ENCODE results near the gene PARP15. TPM values are rescaled to one million over a fixed set of nuclear protein-coding genes. Genes with fewer than 3 reads are reported as not detected.

The PARP15 gene
- total RNA-seq, 2 donors from 2014 or later, result 0.74 to 1.1 TPM

- DNase-seq, result no peak
- H3K4me1 ChIP-seq, result no peaks in the 10 kb centered on the region
- no peaks in the 10 kb centered on the region for H3K9me3 ChIP-seq
- H3K36me3 ChIP-seq, result peaks cover 24% of the 10 kb centered on the region
- no peak overlapping the region for H3K27ac ChIP-seq
- TF ChIP-seq CTCF (IDR thresholded peaks at IDR 0.05), result no peak
- H3K4me3 ChIP-seq, result no peak overlapping the region
- no peaks in the 10 kb centered on the region for H3K27me3 ChIP-seq
- intact Hi-C loops (cut with DNase I), result no loop called here
- no peak overlapping the region for H3K9ac ChIP-seq (ENCODE audit: low read depth in 2 of 2, low read length in 2 of 2)
Measured at GRCh38 chr3:122553171-122553570, 24.3 kb upstream of the PARP15 start.

DNA sequence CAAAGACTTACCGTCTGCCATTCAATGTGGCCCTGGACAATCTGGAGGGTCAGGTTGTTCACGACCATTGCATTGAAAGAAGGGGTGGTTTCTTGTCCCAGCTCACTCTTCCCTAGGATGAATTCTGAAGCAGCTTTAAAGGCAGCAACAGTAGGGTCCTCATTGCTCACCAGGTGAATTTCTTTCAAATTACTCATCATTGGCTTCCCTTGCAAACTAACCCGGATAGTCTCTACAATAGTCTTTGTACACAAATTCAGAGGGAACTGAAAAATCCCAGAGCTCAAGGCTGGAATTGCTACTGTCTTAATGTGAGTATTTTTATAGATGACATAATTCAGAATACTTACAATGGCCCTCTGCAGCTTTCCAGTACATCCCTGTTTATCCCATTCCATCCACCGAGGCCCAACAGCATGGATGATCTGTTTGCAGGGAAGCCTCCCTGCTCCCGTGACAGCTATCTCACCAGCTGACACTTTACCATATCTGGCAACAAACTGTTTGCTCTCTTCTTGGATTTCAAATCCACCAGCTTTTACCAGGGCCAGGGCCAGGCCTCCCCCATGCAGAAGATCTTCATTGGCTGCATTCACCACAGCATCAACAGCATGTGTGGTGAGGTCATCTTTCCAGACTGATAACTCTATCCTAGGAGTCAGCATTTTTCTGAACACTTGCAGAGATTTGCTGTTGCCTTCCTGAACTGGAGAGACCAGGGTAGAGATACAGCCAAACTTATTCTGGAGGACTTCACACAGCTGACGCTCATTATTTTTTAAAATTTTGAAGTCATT lies 22.0 kb upstream of the PARP15 start:
- H3K27me3 ChIP-seq, result no peaks in the 10 kb centered on the region
- H3K4me1 ChIP-seq, result no peaks in the 10 kb centered on the region
- intact Hi-C loops (cut with DNase I), result no loop called here
- H3K9me3 ChIP-seq, result no peaks in the 10 kb centered on the region
- no peak overlapping the region for H3K4me3 ChIP-seq
- H3K9ac ChIP-seq (ENCODE audit: low read depth in 2 of 2, low read length in 2 of 2), result no peak overlapping the region
- no peak for DNase-seq
- no peak overlapping the region for H3K27ac ChIP-seq
- H3K36me3 ChIP-seq, result peaks cover 28% of the 10 kb centered on the region
- TF ChIP-seq CTCF (IDR thresholded peaks at IDR 0.05), result no peak

GRCh38 chr3:122557356-122557755 lies 20.1 kb upstream of the PARP15 start:
- intact Hi-C loops (cut with DNase I), result no loop called here
- no peaks in the 10 kb centered on the region for H3K9me3 ChIP-seq
- no peak for DNase-seq
- no peak overlapping the region for H3K27ac ChIP-seq
- no peak for TF ChIP-seq CTCF (IDR thresholded peaks at IDR 0.05)
- H3K36me3 ChIP-seq, result peaks cover 20% of the 10 kb centered on the region
- H3K9ac ChIP-seq (ENCODE audit: low read depth in 2 of 2, low read length in 2 of 2), result no peak overlapping the region
- no peak overlapping the region for H3K4me3 ChIP-seq
- H3K27me3 ChIP-seq, result no peaks in the 10 kb centered on the region
- H3K4me1 ChIP-seq, result no peaks in the 10 kb centered on the region

DNA sequence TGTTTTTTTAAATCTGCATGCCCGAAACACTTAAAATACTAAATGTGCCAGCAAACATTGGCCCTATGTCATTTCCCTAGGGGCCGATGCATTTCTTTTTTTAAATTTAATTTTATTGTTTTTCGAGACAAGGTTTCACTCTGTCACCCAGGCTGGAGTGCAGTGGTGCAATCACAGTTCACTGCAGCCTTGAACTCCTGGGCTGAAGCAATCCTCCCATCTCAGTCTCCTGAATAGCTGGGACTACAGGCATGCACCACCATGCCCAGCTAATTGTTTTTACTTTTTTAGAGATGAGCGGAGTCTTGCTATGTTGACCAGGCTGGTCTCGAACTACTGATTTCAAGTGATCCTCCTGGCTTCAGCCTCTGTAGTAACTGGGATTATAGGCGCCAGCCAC lies 18.8 kb upstream of the PARP15 start:
- no peaks in the 10 kb centered on the region for H3K9me3 ChIP-seq
- TF ChIP-seq CTCF (IDR thresholded peaks at IDR 0.05), result no peak
- H3K4me1 ChIP-seq, result no peaks in the 10 kb centered on the region
- no peak overlapping the region for H3K27ac ChIP-seq
- no peak overlapping the region for H3K9ac ChIP-seq (ENCODE audit: low read depth in 2 of 2, low read length in 2 of 2)
- intact Hi-C loops (cut with DNase I), result no loop called here
- no peak overlapping the region for H3K4me3 ChIP-seq
- peaks cover 20% of the 10 kb centered on the region for H3K36me3 ChIP-seq
- DNase-seq, result no peak
- no peaks in the 10 kb centered on the region for H3K27me3 ChIP-seq

- H3K36me3 ChIP-seq, result peaks cover 20% of the 10 kb centered on the region
- DNase-seq, result no peak
- no peak overlapping the region for H3K4me3 ChIP-seq
- no peak overlapping the region for H3K9ac ChIP-seq (ENCODE audit: low read depth in 2 of 2, low read length in 2 of 2)
- H3K27me3 ChIP-seq, result no peaks in the 10 kb centered on the region
- no peaks in the 10 kb centered on the region for H3K4me1 ChIP-seq
- no peak for TF ChIP-seq CTCF (IDR thresholded peaks at IDR 0.05)
- intact Hi-C loops (cut with DNase I), result loop anchor here (2.0 kb wide), 1 partner anchor 119 kb away; no protein-coding TSS in a partner anchor
- no peak overlapping the region for H3K27ac ChIP-seq
- no peaks in the 10 kb centered on the region for H3K9me3 ChIP-seq
Measured at GRCh38 chr3:122559906-122560305, 17.5 kb upstream of the PARP15 start.
